Jurkat, Clone E6-1 (cell line): ENCODE data around the gene PRPF4.

ENCODE experiments used
- DNase-seq: peaks from one replicate; pipeline ENCODE4 v3.0.0-alpha.2; 2011; ENCODE audit warnings: low read depth, low spot score
- H3K4me3 ChIP-seq: 2 replicates; pipeline ENCODE4 v1.5.1; 2011; ENCODE audit warnings: mild to moderate bottlenecking, low read length, control low read depth, moderate library complexity

Gene PRPF4

DNA sequence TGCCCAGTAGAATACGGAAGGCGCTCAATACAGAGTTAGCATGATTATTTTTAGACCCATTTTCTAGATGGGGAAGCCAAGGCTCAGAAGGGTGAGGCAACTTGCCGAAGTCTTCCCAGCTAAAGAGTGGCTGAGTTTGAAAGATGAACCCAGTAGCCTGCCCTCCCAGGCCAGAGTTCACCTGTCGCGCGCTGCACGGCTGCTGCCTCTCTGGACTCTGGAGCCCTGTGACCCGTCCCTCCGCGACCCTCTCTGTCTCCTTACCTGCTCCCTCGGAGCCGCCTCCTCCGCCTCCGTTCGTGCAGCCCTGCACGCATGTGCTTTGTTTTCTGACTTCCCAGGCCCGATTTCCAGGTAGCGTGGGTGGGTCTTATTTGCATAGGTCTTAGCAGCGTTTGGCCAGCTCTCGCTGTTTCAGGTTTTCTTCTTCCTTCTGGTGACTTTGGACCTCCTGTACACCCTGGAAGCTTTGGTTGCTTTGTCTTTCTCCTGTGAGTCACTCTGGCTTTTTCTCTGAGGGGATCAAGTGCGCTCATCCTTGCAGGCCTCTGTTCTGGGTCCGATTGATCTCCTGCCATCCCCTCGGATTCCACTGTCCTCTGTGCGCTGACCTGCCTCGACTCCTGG is 27.4 kb downstream of the PRPF4 start, which contains the start of gene RNF183:
RNF183 (minus strand) TSS at position 585 of the 627 bp plus-strand sequence. CDS start 5,192 bp downstream, outside the sequence.
- no peak for DNase-seq

DNA sequence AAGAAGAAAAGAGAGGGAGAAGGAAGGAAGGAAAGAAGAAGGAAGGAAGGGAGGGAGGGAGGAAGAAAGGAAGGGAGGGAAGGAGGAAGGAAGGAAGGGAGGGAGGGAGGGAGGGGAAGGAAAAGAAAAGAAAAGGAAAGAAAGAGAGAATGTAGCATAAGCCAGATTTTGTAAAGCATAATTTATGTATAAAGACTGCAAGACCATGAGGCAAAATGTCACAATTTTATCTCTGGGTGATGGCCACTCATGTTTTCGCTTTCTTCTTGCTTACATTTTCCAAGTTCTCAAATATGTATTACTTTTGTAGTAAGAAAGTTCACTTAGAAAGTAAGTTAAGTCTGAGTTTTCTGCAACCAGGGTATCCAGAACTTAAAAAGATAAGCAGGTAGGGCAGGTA is 31.1 kb downstream of the PRPF4 start:
- no peak overlapping the region for H3K4me3 ChIP-seq
- no peak for DNase-seq

More for the DNA sequence above, 27.4 kb downstream of the PRPF4 start, which contains the start of gene RNF183:
- no peak within 1 kb of the TSS for H3K4me3 ChIP-seq

DNA sequence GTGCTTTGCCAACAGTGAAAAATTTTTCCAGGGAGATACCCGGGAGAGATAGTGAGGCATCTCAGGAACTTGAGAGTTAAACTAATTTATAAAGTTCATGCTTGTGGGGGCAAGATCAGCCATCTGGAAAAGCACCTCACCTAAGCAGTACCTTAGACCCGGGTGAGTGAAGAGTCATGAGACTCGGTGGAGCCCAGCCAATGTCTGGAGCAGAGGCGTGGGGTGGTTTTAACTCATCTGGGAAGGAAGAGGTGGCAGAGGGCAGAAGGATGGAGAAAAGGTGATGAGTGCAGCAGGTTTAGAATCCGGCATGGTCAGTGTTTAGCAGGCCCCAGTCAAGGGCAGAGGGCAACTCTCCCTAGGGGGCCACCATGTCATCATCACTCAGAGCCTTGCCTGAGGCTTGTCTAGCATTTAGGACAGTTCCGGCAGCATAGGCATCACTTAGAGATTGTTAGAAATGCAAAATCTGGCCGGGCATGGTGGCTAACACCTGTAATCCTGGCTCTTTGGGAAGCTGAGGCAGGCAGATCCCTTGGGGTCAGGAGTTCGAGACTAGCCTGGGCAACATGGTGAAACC is 32.0 kb downstream of the PRPF4 start:
- DNase-seq = no peak

DNA sequence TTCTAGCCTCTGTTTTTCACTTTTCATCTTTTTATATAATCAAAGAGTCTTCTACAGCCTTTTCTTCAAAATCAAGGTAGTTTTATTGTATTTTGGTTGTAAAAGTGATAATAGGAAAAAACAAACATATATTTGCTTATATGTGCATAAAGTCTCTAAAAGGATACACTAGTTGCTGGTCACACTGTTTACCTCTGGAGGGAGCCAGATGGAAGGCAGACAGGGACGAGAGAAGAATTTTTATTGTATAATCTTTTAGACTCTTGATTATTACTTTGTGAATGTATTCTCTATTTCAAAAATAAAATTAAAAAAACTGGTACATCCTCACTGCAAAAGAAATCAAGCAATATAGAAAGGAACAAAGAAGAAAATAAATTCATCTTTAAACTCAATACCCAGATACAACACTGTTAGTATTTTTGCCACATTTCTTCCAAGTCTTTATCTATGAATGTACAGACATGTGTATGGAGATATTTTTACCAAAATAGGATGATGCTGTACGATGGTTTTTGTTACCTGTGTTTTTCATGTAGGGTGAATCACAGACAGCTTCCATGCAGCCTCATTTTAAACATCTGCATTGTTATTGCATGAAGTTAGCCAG is 33.9 kb downstream of the PRPF4 start:
- no peak overlapping the region for H3K4me3 ChIP-seq
- peak; percentile 18 for DNase-seq

More for the DNA sequence above, 32.0 kb downstream of the PRPF4 start:
- H3K4me3 ChIP-seq = no peak overlapping the region

DNA sequence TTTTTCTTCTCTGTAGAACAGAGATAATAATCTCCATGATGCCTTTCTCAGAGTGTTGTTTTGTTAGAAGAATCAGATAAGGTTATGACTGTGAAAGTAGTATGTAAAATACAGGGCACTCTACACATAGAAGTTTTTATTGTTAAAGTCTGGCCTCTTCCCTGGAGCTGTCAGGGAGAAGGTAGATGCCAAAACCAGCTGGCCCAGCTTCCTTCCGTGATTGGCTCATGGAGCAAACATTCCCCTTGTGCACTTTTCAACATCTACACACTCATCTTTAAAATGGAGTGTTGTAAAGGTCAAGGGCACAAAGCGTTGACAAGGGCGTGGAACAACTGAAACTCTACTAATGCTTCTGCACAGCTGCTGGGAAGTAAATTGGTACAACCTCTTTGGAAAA is 35.1 kb downstream of the PRPF4 start:
- no peak overlapping the region for H3K4me3 ChIP-seq
- no peak for DNase-seq

DNA sequence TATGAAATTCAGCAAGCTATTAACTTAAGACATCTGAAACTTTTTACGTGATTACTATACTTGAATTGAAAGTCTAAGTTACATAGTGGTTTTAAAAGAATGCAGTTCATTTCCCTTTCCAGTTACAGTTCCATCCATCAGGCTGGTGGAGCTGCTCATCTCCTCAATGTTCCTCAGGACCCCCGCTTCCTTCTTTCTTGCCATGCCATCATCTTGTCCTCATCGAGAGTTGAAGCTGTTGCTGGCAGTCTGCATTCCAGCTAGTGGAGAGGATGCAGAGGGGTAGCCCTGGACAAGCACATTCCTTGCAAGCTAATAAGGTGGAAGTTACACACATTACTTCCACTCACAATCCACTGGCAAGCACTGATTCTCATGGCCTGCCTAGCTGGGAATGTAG is 36.5 kb downstream of the PRPF4 start:
- DNase-seq = no peak
- H3K4me3 ChIP-seq = no peak overlapping the region

DNA sequence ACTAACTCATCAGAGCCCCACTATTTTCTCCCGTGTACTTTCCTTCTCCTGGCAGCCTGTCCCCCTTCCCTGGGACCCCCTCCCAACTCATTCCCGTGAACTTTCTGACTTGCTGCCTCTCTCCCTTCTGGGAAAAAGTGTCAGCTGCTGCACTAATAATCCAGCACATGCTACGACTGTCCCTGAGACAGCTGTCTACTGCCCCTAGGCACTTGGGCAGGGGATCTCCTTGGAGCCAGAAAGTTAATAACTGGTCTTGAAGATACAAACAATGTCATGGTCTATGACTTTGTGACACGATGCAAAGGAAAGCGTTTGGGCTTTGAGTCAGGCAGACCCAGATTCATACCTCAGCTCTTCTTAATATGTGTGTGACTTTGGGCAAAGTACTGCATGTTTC is 37.8 kb downstream of the PRPF4 start:
- DNase-seq = no peak
- no peak overlapping the region for H3K4me3 ChIP-seq

DNA sequence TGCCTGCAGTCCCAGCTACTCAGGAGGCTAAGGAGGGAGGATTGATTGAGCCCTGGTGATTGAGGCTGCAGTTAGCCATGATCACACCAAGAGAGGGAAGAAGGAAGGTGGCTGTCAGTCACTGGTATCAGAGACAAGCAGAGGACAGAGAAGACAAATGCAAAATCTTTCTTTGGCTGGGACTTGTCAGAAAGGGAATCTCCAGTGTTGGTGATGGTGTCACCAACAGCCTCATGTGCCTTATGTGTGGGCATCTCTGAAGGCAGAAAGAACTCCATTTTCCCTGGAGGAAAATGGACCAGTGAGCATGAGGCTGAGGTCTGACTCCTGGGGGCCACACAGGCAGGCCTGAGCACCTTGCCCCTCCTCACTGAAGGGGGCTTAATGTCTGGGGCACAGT is 39.8 kb downstream of the PRPF4 start:
- no peak overlapping the region for H3K4me3 ChIP-seq

DNA sequence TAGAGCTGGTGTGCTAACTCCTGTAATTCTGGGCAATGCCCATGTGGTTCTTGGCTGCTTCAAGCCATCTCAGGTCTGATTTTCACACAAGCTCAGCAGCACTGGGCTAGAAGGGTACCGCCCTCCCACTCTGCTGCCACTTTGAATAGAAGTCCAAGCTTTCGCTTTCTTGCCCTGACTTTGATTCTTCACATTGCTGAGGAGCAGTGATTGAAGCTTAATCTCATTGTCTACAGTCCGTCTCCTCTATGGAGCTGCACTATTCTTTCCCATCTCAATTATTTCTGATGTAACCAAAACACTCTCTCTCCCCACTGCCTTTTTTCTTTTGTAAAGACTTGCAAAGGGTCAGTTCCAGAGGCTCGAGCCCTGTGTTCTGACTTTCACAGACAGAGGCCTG is 40.6 kb downstream of the PRPF4 start:
- no peak for DNase-seq
- no peak overlapping the region for H3K4me3 ChIP-seq

More for the DNA sequence above, 39.8 kb downstream of the PRPF4 start:
- DNase-seq = no peak

DNA sequence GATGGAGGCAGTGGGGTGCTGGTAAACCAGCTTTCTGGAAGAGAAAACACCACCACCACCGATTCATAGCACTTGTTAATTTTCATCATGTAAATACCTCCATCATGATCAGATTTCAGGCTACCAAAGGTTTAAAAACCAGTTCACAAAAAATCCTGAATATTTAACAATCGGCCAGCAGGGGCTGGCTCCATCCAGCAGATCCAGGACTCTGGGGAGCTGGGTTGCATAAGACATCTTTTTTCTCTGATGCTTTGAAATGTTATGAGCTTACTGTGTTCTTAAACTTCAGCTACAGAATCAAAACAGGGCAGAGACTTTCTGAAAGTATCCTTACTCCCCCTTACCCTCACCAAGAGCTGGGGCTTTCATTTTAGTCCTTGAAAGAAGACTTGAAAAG is 42.3 kb downstream of the PRPF4 start:
- no peak for DNase-seq
- no peak overlapping the region for H3K4me3 ChIP-seq

DNA sequence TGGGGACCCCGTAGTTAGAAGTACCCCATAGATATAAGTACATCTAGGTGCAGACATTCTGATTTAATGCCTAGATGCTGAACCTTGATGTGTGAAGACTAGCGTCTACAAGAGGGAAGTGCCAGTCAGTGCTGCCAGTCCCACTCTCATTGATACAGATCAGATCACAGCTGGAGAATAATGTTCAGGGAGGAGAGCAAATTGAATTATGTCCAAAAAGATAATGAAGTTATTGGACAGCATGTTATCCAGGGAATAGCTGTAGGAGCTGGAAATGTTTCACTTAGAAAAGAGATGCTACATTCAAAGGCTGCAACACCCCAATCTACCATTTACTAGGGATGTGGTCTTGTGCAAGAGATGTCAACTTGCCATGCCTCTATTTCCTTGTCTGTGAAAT is 43.6 kb downstream of the PRPF4 start:
- no peak for DNase-seq

DNA sequence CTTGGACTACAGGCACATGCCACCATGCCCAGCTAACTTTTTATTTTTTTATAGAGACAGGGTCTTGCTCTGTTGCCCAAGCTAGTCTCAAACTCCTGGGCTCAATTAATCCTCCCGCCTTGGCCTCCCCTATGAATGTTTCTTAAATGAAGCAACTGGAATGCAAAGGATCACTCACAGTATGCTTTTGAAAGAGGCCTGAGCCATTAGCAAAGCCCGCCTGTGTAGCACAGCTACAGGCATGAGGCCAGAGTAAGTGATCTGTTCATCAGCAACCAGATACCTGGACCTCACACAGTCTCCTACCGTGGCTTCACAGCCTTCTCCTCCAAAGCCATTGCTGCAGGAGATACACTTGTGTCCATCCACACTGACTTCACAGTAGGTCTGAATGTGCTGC is 44.6 kb downstream of the PRPF4 start:
- DNase-seq = no peak
- no peak overlapping the region for H3K4me3 ChIP-seq

More for the DNA sequence above, 43.6 kb downstream of the PRPF4 start:
- no peak overlapping the region for H3K4me3 ChIP-seq

DNA sequence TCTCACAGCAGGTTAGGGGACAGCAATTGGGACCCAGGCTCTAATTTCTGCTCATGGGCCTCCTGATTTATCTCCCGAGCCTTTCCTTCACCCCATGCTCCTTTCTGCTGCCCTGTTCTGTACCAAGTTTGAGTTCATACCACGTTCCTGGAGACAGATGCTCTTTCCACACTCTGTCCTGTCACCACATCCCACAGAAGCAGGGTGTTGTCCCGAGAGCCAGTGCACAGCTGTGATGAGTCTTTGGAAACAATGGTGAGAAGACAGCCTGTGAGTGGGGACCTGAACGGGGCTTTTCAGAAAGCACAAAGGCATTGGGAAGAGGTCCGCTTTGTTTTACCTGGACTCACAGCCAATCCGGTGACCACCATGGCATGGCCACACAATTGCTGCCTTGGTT is 47.2 kb downstream of the PRPF4 start:
- no peak overlapping the region for H3K4me3 ChIP-seq
- no peak for DNase-seq

DNA sequence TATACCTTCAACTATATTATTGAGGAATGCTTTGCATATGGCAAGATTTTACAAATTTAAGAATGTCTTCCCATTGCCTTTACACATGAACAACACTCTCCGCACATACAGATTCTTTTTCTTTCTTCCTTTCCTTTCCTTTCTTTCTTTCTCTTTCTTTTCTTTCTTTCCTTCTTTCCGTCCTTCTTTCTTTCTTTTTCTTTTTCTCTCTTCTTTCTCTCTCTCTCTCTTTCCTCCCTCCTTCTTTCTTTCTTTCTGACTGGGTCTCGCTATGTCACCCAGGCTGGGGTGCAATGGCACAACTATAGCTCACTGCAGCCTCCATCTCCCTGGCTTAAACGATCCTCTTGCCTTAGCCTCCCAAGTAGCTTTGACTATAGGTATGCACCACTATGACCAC is 50.8 kb downstream of the PRPF4 start:
- no peak for DNase-seq
- H3K4me3 ChIP-seq = no peak overlapping the region

DNA sequence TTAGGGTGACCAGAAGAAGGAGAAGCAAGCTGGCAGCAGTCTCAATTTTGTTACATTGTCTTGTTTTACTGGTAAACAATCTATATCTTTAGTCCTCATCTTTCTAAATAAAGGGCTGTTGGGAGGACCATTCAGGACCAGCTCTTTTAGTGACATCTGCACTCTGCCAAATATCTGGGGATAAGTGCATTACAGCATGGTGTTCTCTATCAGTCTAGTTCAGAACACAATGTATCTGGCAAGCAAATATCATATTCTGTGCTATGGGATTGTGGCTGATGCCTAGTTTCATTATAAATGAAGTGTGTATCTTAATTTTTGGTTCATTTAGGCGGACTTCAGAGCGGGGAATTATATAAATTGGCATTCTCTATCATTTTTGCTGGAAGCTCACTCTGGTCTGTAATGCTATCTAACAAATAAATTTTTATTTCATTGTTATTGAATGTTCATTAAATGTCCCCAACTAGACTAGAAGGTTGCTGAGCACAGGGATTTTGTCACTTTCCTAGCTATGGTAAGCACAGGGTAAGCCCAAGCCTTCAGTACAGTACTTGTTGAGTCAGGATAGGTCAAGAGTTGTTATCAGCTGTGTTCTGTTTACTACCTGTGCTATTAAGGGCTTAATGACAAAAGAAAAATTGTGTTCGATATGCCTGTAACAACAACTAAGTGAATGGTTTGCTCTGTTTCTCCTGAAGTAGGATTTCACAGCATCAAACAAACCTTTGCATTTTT is 52.8 kb downstream of the PRPF4 start:
- DNase-seq = no peak
- no peak overlapping the region for H3K4me3 ChIP-seq

DNA sequence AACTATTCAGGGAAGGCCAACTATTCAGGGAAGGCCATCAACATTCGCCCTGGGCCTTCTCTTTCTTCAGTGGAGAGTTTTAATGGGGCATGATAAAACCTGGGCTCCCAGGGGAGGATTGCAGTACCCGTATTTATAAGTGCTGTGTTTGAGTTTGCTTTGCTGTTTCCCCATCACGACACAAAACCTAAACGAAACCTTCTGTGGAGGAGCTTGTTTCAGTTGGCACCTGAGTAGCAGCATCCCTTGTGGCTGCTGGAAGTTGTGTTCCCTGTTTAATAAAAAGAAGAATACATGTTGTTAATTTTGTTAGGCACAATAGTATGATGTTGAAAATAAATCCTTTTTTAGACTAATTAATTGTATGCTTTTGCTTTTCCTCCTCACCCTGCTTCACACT is 56.3 kb downstream of the PRPF4 start:
- no peak overlapping the region for H3K4me3 ChIP-seq
- DNase-seq = no peak

DNA sequence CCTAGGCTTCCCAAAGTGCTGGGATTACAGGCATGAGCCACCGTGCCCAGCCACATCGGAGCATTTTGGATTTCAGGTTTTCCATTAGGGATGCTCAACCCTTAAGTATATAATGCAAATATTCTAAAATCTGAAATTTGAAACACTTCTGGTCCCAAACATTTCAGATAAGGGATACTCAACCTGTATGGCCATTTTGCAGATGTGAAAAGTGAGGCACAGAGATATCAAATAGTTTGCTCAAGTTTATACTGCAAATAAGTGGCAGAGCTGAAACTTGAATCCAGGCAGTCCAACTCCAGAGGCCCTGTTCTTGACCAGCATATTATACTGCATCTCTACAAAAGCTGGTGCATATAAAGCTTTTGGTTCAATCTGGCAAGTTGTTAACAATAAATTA is 62.3 kb downstream of the PRPF4 start:
- DNase-seq = no peak
- no peak overlapping the region for H3K4me3 ChIP-seq

DNA sequence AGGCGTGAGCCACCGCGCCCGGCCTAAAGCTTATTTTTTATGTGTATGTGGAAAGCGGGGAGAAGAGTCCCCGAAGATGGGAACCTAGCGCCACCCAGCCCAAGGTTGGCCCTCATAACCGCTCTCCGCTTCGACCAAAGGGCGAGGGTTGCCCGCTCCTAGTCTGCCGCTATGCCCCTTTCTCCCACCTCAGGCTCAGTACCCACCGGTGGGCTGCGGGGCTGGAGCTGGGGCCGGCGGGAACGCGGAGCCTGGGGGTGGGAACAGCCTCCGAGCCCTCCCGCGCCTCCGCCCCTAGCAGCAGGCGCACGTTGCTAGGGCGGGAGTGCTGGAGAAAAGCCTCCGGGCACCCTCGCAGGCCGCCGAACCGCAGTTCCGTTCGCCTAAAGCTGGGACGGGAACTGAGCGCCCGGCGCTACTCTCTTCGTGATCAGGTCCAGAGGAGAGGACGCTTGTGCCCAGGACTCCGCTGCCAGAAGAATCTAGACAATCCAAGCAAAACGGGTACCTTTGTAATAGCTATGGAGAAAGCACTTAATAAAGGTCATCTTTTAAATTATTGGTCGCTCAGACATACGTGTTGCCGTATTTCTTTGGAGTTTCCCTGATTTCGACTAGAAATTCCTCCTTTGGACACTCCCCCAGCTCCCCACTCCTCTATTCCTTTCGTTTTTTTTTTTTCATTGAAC is 64.7 kb downstream of the PRPF4 start, which contains the start of gene WDR31:
WDR31 (minus strand) TSS at position 265 of the 689 bp plus-strand sequence. CDS start 8,253 bp downstream, outside the sequence.
- DNase-seq = peak; percentile 74
- peak within 1 kb of the TSS; percentile 79 for H3K4me3 ChIP-seq

DNA sequence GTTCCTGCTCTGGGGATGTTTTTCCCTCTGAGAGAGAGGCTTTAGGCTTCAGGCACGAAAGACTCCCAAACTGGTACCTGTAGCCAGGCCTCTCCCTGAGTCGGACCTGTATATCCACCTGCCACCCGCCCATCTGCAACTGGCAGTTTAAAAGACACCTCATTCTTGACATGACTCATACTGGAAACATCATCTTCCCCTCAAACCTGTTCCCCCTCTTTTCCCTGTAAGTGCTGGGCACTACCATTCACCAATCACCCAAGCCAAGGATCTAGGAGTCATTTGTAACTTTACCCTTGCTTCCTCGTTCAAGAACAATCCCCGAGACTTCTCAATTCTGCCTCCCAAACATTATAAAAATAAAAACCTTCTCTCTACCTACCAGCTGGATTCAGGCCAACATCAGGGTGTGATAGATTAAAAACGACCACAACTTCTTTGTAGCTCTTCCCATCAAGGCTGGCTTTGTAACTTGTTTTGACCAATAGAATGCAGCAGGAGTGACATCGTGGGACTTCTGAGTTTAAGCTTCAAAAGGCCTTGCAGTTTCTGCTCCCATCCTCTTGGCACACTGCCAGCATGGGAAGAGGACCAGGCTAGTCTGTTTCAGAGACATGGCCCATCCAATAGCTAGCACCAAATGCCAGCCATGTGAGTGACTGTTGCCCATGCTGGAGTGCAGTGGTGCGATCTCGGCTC is 66.4 kb downstream of the PRPF4 start:
- H3K4me3 ChIP-seq = no peak overlapping the region
- DNase-seq = peak; percentile 81
